Stimulated activated CD8-positive, alpha-beta memory T cell treated with anti-CD3 and anti-CD28 coated beads, Interleukin-4, amount 100 ng/mL, for 1 hour (primary cell): ENCODE data around the gene SPX.

ENCODE experiments used
- DNase-seq, 2 donors: peaks; one replicate each; pipeline ENCODE4 v3.0.0-alpha.2; 2020; ENCODE audit warnings: low read depth in 2 of 2, low spot score in 1 of 2

SPX gene

GRCh38 chr12:21526053-21526452 is at the start of gene SPX:
Gene SPX (plus strand): TSS chr12:21526296. CDS start chr12:21526473, 177 bp downstream.
- DNase-seq: no peak

GRCh38 chr12:21476949-21477348 is 49.1 kb upstream of the SPX start:
- no peak for DNase-seq

DNA sequence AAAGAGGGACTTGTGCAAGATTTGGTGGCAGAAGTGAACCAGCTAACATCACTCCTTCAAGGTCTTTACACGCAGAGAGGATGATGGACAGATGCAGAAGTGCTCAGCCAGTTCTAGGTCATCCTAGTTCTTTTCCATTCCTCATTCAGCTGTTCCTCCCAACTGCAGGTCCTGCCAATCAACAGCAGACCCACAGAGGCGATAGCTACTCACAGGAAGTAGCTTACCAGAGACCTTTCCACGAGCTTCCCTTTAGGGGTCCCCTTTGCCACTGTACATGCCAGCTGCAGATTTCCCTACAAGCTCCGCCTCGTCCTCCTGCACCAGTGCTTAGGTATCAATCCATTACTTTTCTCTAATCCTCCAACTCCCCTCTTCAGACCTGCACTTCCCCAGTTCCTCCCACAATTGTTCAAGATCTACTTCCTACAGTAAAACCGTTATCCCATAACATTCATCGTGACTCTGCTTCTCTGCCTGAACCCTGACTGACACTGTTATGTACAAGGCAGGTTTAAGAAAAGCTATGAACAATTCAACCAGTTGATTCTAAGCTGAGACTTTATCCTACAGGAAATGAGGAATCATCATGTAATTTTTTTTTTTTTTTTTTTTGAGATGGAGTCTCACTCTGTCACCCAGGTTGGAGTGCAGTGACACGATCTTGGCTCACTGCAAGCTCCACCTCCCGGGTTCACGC is 47.2 kb upstream of the SPX start:
- DNase-seq: no peak

DNA sequence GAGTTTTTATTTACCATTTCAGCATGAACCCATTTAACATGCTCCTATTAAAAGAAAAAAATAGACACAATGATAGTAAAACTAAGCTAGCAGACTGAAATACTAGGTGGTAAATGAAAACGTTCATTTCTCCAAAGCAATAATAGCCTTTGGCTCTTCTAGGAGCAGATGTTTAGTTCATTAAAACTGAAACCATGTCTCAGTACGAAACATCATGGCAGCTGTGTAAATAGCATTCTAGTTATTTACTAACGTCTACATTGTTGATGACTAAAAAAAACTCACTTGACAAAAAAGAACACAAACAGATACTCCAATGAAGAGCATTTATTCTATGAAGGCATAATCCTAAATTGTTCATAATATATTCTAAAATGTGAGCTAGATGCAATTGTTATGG is 42.6 kb upstream of the SPX start:
- no peak for DNase-seq

DNA sequence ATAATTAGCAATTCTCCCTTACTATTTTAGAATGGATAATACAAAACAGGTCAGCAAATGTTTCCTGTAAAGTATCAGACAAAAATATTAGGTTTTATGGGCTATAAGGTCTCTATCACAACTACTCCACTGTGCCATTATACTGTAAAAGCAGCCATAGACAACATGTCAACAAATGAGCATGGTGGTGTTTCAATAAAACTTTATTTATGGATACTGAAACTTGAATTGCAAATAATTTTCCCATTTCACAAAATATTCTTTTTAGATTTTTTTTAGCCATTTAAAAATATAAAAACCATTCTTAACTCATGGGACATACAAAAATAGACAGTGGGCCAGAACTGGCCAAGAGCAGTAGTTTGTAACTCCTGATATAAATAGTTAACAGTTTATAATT is 40.1 kb upstream of the SPX start:
- no peak for DNase-seq

- no peak for DNase-seq
Observed at GRCh38 chr12:21499765-21500164, 26.3 kb upstream of the SPX start.

GRCh38 chr12:21500786-21501257 is 25.3 kb upstream of the SPX start:
- DNase-seq: peak in 1 of 2 donors; percentile 9

GRCh38 chr12:21501258-21502163 is 24.6 kb upstream of the SPX start, which contains the start of the genes GOLT1B and RECQL:
Gene GOLT1B (plus strand): TSS chr12:21501789. CDS start chr12:21501924, 135 bp downstream.
Gene RECQL (minus strand): TSS chr12:21501635. CDS start chr12:21499570, 2,065 bp downstream.
- DNase-seq: peak; percentile 65 to 81

DNA sequence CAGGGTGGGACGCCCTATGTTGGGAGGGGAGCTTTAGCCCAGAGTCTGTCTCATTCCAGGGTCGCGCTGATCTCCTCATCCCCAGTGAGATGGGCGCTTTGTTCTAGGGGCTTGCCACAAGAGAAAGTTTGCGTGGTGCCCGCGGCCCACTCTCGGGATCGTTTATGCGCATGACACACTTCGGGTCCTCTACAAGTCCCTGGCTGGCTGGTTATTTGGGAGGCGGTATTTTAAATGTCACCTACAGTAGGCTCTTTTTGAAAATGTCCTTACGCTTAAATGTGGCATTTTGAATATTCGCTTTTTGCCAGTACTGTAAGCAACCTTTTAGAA is 24.0 kb upstream of the SPX start:
- peak in 1 of 2 donors; percentile 1 for DNase-seq

- DNase-seq: no peak
Observed at GRCh38 chr12:21502872-21503271, 23.2 kb upstream of the SPX start.

DNA sequence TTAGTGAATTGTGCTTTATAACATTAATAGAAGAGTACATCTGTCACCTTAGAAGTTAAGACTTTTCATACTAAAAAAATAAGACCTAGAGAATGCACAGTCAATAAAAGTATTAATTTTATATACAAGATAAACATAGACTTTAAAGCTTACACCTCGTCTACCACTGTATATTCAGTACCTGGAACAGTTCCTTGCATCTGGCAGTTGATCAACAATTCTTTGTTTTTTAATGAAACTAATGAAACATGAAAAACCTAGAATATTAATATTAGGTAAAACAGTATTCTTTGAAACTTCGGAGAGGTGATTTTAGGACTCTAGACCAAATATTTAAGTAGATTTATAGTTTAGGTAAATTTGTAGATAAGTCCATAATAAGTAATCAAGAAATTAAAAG is 20.2 kb upstream of the SPX start:
- no peak for DNase-seq

DNA sequence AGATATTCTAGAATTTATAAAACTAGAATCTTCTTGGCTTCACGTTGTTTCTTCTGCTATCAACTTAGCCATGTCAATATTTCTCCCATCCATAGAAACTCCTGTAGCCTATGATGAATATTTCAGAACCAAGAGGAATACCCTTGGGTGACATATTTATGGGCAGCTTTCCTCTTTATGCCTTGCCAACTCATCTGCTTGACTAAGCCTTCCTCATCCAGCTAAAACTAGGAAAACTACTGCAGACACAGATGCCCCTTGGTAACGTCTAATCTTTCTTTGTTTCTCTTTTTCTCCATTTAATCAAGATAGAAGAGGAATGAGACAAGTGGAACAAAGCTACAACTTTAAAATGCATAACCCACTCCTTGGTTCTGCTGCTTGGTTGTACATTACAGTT is 18.2 kb upstream of the SPX start:
- DNase-seq: no peak

GRCh38 chr12:21509768-21510167 is 16.3 kb upstream of the SPX start:
- DNase-seq: no peak

- no peak for DNase-seq
Observed at GRCh38 chr12:21516281-21516680, 9.8 kb upstream of the SPX start.

- DNase-seq: no peak
Observed at GRCh38 chr12:21518451-21518850, 7.6 kb upstream of the SPX start.

GRCh38 chr12:21521541-21521940 is 4.6 kb upstream of the SPX start:
- DNase-seq: no peak

- no peak for DNase-seq
Observed at GRCh38 chr12:21523148-21523547, 2.9 kb upstream of the SPX start.

- DNase-seq: no peak
Observed at GRCh38 chr12:21526721-21527345, 737 bp downstream of the SPX start.

GRCh38 chr12:21527451-21528180 is 1.5 kb downstream of the SPX start:
- DNase-seq: peak; percentile 6 to 11

GRCh38 chr12:21528953-21529352 is 2.9 kb downstream of the SPX start:
- no peak for DNase-seq

- no peak for DNase-seq
Observed at GRCh38 chr12:21529456-21529855, 3.4 kb downstream of the SPX start.
